PFSK-1 (cell line): ENCODE data around the gene CCR7.

Experiments used
- POLR2AphosphoS5 ChIP-seq: IDR thresholded peaks from 2 replicates; pipeline ENCODE4 v1.6.1; 2012; ENCODE audit warnings: low read depth, mild to moderate bottlenecking, control low read depth, low read length, moderate library complexity
- TAF1 ChIP-seq: IDR thresholded peaks from 2 replicates; pipeline ENCODE4 v1.6.1; 2012; ENCODE audit warnings: low read length, control low read depth, borderline replicate concordance; ENCODE audit not compliant: insufficient read depth

GRCh38 chr17:40552806-40553693 lies 12.2 kb downstream of the CCR7 start:
- TF ChIP-seq TAF1 (no peak), POLR2AphosphoS5 (no peak)
